ENCODE data around the gene FMNL3.

GRCh38 chr12:49750996-49751393 lies 43.8 kb upstream of the FMNL3 start:
- TF ChIP-seq CTCF (IDR thresholded peaks at IDR 0.05) (no peak), EP300 (IDR thresholded peaks at IDR 0.05) (no peak)
